Lower leg skin (tissue), 3 donors: ENCODE results near the gene FBH1.

ENCODE experiments used
- POLR2A ChIP-seq, 2 donors: fragments of 450-650 bp; IDR thresholded peaks; one replicate each; pipeline ENCODE4 v1.6.1; 2016 to 2017; ENCODE audit warnings: antibody characterized with exemption in 2 of 2, mild to moderate bottlenecking in 1 of 2, moderate library complexity in 1 of 2
- TF ChIP-seq, protein P1 (sequence below), 3 donors: fragments of 450-650 bp; IDR thresholded peaks; one replicate each; pipeline ENCODE4 v1.5.1; 2016; ENCODE audit warnings: antibody characterized with exemption in 3 of 3, mild to moderate bottlenecking in 3 of 3, moderate library complexity in 2 of 3

GRCh38 chr10:5929442-5929841, 39.4 kb downstream of the FBH1 start:
- no peak for TF ChIP-seq POLR2A (IDR thresholded peaks at IDR 0.05)
- TF ChIP-seq, protein P1, sequence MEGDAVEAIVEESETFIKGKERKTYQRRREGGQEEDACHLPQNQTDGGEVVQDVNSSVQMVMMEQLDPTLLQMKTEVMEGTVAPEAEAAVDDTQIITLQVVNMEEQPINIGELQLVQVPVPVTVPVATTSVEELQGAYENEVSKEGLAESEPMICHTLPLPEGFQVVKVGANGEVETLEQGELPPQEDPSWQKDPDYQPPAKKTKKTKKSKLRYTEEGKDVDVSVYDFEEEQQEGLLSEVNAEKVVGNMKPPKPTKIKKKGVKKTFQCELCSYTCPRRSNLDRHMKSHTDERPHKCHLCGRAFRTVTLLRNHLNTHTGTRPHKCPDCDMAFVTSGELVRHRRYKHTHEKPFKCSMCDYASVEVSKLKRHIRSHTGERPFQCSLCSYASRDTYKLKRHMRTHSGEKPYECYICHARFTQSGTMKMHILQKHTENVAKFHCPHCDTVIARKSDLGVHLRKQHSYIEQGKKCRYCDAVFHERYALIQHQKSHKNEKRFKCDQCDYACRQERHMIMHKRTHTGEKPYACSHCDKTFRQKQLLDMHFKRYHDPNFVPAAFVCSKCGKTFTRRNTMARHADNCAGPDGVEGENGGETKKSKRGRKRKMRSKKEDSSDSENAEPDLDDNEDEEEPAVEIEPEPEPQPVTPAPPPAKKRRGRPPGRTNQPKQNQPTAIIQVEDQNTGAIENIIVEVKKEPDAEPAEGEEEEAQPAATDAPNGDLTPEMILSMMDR (IDR thresholded peaks at IDR 0.05): no peak
